ENCODE data around the gene IGLON5.

The IGLON5 gene

GRCh38 chr19:51330366-51330765, 18.9 kb downstream of the IGLON5 start:
- TF ChIP-seq, protein P1, sequence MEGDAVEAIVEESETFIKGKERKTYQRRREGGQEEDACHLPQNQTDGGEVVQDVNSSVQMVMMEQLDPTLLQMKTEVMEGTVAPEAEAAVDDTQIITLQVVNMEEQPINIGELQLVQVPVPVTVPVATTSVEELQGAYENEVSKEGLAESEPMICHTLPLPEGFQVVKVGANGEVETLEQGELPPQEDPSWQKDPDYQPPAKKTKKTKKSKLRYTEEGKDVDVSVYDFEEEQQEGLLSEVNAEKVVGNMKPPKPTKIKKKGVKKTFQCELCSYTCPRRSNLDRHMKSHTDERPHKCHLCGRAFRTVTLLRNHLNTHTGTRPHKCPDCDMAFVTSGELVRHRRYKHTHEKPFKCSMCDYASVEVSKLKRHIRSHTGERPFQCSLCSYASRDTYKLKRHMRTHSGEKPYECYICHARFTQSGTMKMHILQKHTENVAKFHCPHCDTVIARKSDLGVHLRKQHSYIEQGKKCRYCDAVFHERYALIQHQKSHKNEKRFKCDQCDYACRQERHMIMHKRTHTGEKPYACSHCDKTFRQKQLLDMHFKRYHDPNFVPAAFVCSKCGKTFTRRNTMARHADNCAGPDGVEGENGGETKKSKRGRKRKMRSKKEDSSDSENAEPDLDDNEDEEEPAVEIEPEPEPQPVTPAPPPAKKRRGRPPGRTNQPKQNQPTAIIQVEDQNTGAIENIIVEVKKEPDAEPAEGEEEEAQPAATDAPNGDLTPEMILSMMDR (IDR thresholded peaks at IDR 0.05), result no peak

GRCh38 chr19:51331193-51331592, 19.7 kb downstream of the IGLON5 start:
- Histone ChIP-seq H3K4me3 (no peak overlapping the region), H3K27ac (no peak overlapping the region)
- no peak for DNase-seq (ENCODE audit: low spot score)
- TF ChIP-seq, protein P1 (IDR thresholded peaks at IDR 0.05), result no peak

More at GRCh38 chr19:51330366-51330765, 18.9 kb downstream of the IGLON5 start:
- Histone ChIP-seq H3K4me3 (no peak overlapping the region), H3K27ac (no peak overlapping the region)
- DNase-seq (ENCODE audit: low spot score), result no peak

DNA sequence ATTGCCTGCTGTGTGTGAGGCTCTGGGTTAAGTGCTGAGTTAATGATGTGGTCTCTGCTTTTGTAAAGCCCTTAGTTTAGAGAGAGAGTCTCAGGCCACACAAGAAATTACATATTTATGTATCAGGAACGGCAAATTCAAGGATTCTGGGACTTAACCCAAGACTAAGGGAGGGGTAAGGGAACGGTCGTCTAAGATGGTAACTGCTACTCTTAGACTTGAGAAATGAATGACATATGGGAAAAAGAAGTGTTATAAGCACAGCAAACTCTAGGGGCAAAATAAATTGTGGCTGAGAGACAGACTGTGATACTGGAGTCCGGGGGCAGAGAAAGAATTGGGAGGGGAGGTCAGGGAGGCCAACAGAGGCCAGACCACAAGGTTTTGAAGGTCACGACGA, 20.3 kb downstream of the IGLON5 start:
- Histone ChIP-seq H3K27ac (no peak overlapping the region), H3K4me3 (no peak overlapping the region)
- TF ChIP-seq, protein P1 (IDR thresholded peaks at IDR 0.05), result no peak
- DNase-seq (ENCODE audit: low spot score), result no peak

DNA sequence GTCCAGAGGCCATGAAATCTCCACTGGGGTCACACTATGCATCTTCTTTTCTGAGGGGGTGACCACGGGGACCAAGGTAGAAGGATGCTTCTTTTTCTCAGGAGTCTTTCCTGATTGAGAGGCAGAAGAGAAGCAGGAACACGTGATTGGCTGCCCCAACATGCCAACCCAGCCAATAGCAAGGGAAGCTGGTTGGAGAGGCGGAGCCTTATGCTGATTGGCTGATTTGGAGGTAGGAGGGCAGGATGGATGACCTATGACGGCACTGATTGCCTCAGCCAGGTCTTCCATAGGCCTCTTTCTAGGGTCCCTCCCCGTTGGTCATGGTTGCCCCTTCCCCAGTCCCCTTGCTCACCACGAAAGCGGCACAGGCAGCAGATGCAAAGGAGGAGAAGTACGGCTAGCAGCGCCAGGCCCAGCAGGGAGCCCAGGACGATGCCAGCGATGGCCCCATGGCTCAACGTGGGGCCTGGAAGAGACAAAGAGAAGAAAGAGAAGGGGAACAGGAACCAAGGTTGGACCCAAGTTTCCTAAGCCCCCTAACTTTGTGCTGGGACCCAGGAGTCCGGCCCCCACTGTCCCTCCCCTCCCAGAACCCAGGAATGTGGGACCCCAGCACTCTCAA, 22.5 kb downstream of the IGLON5 start:
- TF ChIP-seq, protein P1 (IDR thresholded peaks at IDR 0.05), result no peak
- H3K27ac ChIP-seq, result no peak overlapping the region
- no peak for DNase-seq (ENCODE audit: low spot score)
- no peak overlapping the region for H3K4me3 ChIP-seq

- DNase-seq (ENCODE audit: low spot score), result no peak
- TF ChIP-seq, protein P1 (IDR thresholded peaks at IDR 0.05), result no peak
- Histone ChIP-seq H3K4me3 (no peak overlapping the region), H3K27ac (no peak overlapping the region)
Measured at GRCh38 chr19:51337141-51337860, 25.9 kb downstream of the IGLON5 start.

- Histone ChIP-seq H3K27ac (no peak overlapping the region), H3K4me3 (no peak overlapping the region)
- DNase-seq (ENCODE audit: low spot score), result no peak
- TF ChIP-seq, protein P1 (IDR thresholded peaks at IDR 0.05), result no peak
Measured at GRCh38 chr19:51337861-51338562, 26.6 kb downstream of the IGLON5 start.
